Stimulated activated naive CD8-positive, alpha-beta T cell treated with anti-CD3 and anti-CD28 coated beads, Interleukin-15, amount 100 ng/mL, for 72 hours (primary cell): ENCODE results near the gene CFAP54.
"Not testable (repeated sequence)": the region's sequence is repeated elsewhere in the genome, so short reads cannot be mapped to it uniquely, and the experiment has no call there.

Experiments used
- ATAC-seq: fragments of 150-1000 bp; cut with Tn5 transposase; 2 replicates; pipeline ENCODE4 v1.10.0; 2021; ENCODE audit warnings: mild to moderate bottlenecking, moderate library complexity
- DNase-seq, 2 donors: peaks; one replicate each; pipeline ENCODE4 v3.0.0; 2021 to 2022
- H3K27ac Mint-ChIP-seq, 2 donors: one replicate each; pipeline ENCODE4 v1.8.0; 2022; ENCODE audit warnings: mild to moderate bottlenecking in 2 of 2, mixed read lengths in 2 of 2, moderate library complexity in 2 of 2
- H3K27me3 Mint-ChIP-seq: one replicate; pipeline ENCODE4 v1.8.0; 2022; ENCODE audit warnings: mixed read lengths
- H3K4me1 Mint-ChIP-seq: one replicate; pipeline ENCODE4 v1.8.0; 2022; ENCODE audit warnings: mild to moderate bottlenecking, mixed read lengths
- H3K4me3 Mint-ChIP-seq, 2 donors: one replicate each; pipeline ENCODE4 v1.8.0; 2022; ENCODE audit warnings: mild to moderate bottlenecking in 2 of 2, mixed read lengths in 2 of 2, moderate library complexity in 1 of 2
- H3K9me3 Mint-ChIP-seq, 2 donors: one replicate each; pipeline ENCODE4 v1.8.0; 2022; ENCODE audit warnings: mixed read lengths in 2 of 2

Gene CFAP54

GRCh38 chr12:96466939-96467751, 22.2 kb upstream of the CFAP54 start:
- H3K27me3 Mint-ChIP-seq: no peaks in the 10 kb centered on the region

GRCh38 chr12:96471368-96472050, 17.9 kb upstream of the CFAP54 start:
- no peak overlapping the region for H3K27ac Mint-ChIP-seq
- ATAC-seq (no peak), DNase-seq (no peak)
- H3K27me3 Mint-ChIP-seq: no peaks in the 10 kb centered on the region
- peaks cover 15% of the 10 kb centered on the region for H3K4me1 Mint-ChIP-seq
- H3K4me3 Mint-ChIP-seq: no peak overlapping the region
- H3K9me3 Mint-ChIP-seq: peaks cover 9 to 11% of the 10 kb centered on the region in 2 donors

More at GRCh38 chr12:96466939-96467751, 22.2 kb upstream of the CFAP54 start:
- no peak overlapping the region for H3K27ac Mint-ChIP-seq
- H3K9me3 Mint-ChIP-seq: peaks cover 9 to 11% of the 10 kb centered on the region in 2 donors
- no peak overlapping the region for H3K4me3 Mint-ChIP-seq
- H3K4me1 Mint-ChIP-seq: no peaks in the 10 kb centered on the region
- ATAC-seq (no peak), DNase-seq (no peak)

GRCh38 chr12:96472384-96472783, 17.0 kb upstream of the CFAP54 start:
- peaks cover 15% of the 10 kb centered on the region for H3K4me1 Mint-ChIP-seq
- no peaks in the 10 kb centered on the region for H3K27me3 Mint-ChIP-seq
- ATAC-seq (no peak), DNase-seq (no peak)
- H3K4me3 Mint-ChIP-seq: no peak overlapping the region
- no peak overlapping the region for H3K27ac Mint-ChIP-seq
- peaks cover 9 to 11% of the 10 kb centered on the region in 2 donors for H3K9me3 Mint-ChIP-seq

GRCh38 chr12:96473394-96474093, 15.8 kb upstream of the CFAP54 start:
- no peak for ATAC-seq
- peaks cover 9 to 11% of the 10 kb centered on the region in 2 donors for H3K9me3 Mint-ChIP-seq
- no peak overlapping the region for H3K4me3 Mint-ChIP-seq
- peaks cover 15% of the 10 kb centered on the region for H3K4me1 Mint-ChIP-seq
- no peaks in the 10 kb centered on the region for H3K27me3 Mint-ChIP-seq
- no peak for DNase-seq
- H3K27ac Mint-ChIP-seq: no peak overlapping the region

GRCh38 chr12:96474206-96474605, 15.2 kb upstream of the CFAP54 start:
- H3K27ac Mint-ChIP-seq: no peak overlapping the region
- peaks cover 7 to 9% of the 10 kb centered on the region in 2 donors for H3K9me3 Mint-ChIP-seq
- H3K4me1 Mint-ChIP-seq: peaks cover 15% of the 10 kb centered on the region
- no peaks in the 10 kb centered on the region for H3K27me3 Mint-ChIP-seq
- ATAC-seq (no peak), DNase-seq (no peak)
- no peak overlapping the region for H3K4me3 Mint-ChIP-seq

- Mint-ChIP-seq H3K27me3 (no peaks in the 10 kb centered on the region), H3K9me3 (no peaks in the 10 kb centered on the region), H3K4me3 (no peak overlapping the region), H3K27ac (no peak overlapping the region), H3K4me1 (peaks cover 14% of the 10 kb centered on the region)
- DNase-seq: no peak
- no peak for ATAC-seq
These were observed 11.4 kb upstream of the CFAP54 start for GRCh38 chr12:96478011-96478410.

GRCh38 chr12:96482086-96482485, 7.3 kb upstream of the CFAP54 start:
- Mint-ChIP-seq H3K9me3 (no peaks in the 10 kb centered on the region), H3K27ac (no peak overlapping the region), H3K27me3 (no peaks in the 10 kb centered on the region), H3K4me3 (no peak overlapping the region), H3K4me1 (peaks cover 16% of the 10 kb centered on the region)
- ATAC-seq (no peak), DNase-seq (no peak)

GRCh38 chr12:96483116-96483515, 6.3 kb upstream of the CFAP54 start:
- Mint-ChIP-seq H3K27ac (peak overlapping the region in 1 of 2 donors; percentile 88), H3K27me3 (no peaks in the 10 kb centered on the region), H3K4me3 (no peak overlapping the region), H3K4me1 (peaks cover 16% of the 10 kb centered on the region), H3K9me3 (no peaks in the 10 kb centered on the region)
- no peak for DNase-seq
- no peak for ATAC-seq

- H3K4me3 Mint-ChIP-seq: no peak overlapping the region
- ATAC-seq (no peak), DNase-seq (no peak)
- H3K4me1 Mint-ChIP-seq: peaks cover 23% of the 10 kb centered on the region
- H3K27ac Mint-ChIP-seq: no peak overlapping the region
- no peaks in the 10 kb centered on the region for H3K9me3 Mint-ChIP-seq
- H3K27me3 Mint-ChIP-seq: no peaks in the 10 kb centered on the region
These were observed 2.4 kb upstream of the CFAP54 start for GRCh38 chr12:96486751-96487613.

- DNase-seq (no peak), ATAC-seq (no peak)
- peaks cover 23% of the 10 kb centered on the region for H3K4me1 Mint-ChIP-seq
- no peak overlapping the region for H3K4me3 Mint-ChIP-seq
- no peaks in the 10 kb centered on the region for H3K27me3 Mint-ChIP-seq
- no peak overlapping the region for H3K27ac Mint-ChIP-seq
- no peaks in the 10 kb centered on the region for H3K9me3 Mint-ChIP-seq
These were observed 1.7 kb upstream of the CFAP54 start for GRCh38 chr12:96487634-96488033.

GRCh38 chr12:96493106-96493505, 3.7 kb downstream of the CFAP54 start:
- DNase-seq: no peak
- H3K4me3 Mint-ChIP-seq: no peak overlapping the region
- H3K9me3 Mint-ChIP-seq: no peaks in the 10 kb centered on the region
- H3K4me1 Mint-ChIP-seq: peaks cover 13% of the 10 kb centered on the region
- H3K27ac Mint-ChIP-seq: no peak overlapping the region
- H3K27me3 Mint-ChIP-seq: no peaks in the 10 kb centered on the region
- no peak for ATAC-seq

GRCh38 chr12:96494154-96494553, 4.8 kb downstream of the CFAP54 start:
- Mint-ChIP-seq H3K4me1 (peaks cover 14% of the 10 kb centered on the region), H3K27ac (peak overlapping the region in 1 of 2 donors; percentile 5)
- ATAC-seq, H3K9me3 Mint-ChIP-seq, H3K27me3 Mint-ChIP-seq, DNase-seq, H3K4me3 Mint-ChIP-seq: not testable (repeated sequence)

- Mint-ChIP-seq H3K4me3 (no peak overlapping the region), H3K27ac (no peak overlapping the region), H3K4me1 (peaks cover 12% of the 10 kb centered on the region), H3K9me3 (no peaks in the 10 kb centered on the region), H3K27me3 (no peaks in the 10 kb centered on the region)
- DNase-seq: no peak
- no peak for ATAC-seq
These were observed 5.8 kb downstream of the CFAP54 start for GRCh38 chr12:96495155-96495554.

- H3K4me3 Mint-ChIP-seq: no peak overlapping the region
- DNase-seq (no peak), ATAC-seq (no peak)
- no peaks in the 10 kb centered on the region for H3K9me3 Mint-ChIP-seq
- no peaks in the 10 kb centered on the region for H3K27me3 Mint-ChIP-seq
- H3K4me1 Mint-ChIP-seq: peaks cover 19% of the 10 kb centered on the region
- peak overlapping the region in 1 of 2 donors; percentile 32 for H3K27ac Mint-ChIP-seq
These were observed 6.6 kb downstream of the CFAP54 start for GRCh38 chr12:96495841-96496545.
